Esophagus (tissue), 2 donors: ENCODE data around the gene EEA1. TPM values are rescaled to one million over a fixed set of nuclear protein-coding genes. Genes with fewer than 3 reads are reported as not detected.

Experiments
- H3K27ac ChIP-seq, 2 donors: one replicate each; pipeline ENCODE4 v1.5.1; 2013; ENCODE audit warnings: low read depth in 2 of 2, mild to moderate bottlenecking in 2 of 2, inconsistent platforms in 1 of 2, low read length in 1 of 2, moderate library complexity in 1 of 2
- H3K27me3 ChIP-seq, 2 donors: one replicate each; pipeline ENCODE4 v1.6.1; 2013; ENCODE audit warnings: low read length in 2 of 2, control low read depth in 1 of 2, mild to moderate bottlenecking in 1 of 2; ENCODE audit not compliant: insufficient read depth in 2 of 2, control insufficient read depth in 1 of 2
- H3K36me3 ChIP-seq, 2 donors: one replicate each; pipeline ENCODE4 v1.6.1; 2013; ENCODE audit warnings: low read length in 1 of 2; ENCODE audit not compliant: control insufficient read depth in 2 of 2, insufficient read depth in 2 of 2
- H3K4me1 ChIP-seq, 2 donors: one replicate each; pipeline ENCODE4 v1.6.1; 2013; ENCODE audit warnings: low read length in 1 of 2; ENCODE audit not compliant: control insufficient read depth in 2 of 2, insufficient read depth in 2 of 2
- H3K4me3 ChIP-seq, 2 donors: one replicate each; pipeline ENCODE4 v1.5.1; 2013; ENCODE audit warnings: low read length in 2 of 2, mild to moderate bottlenecking in 2 of 2, low read depth in 1 of 2, moderate library complexity in 1 of 2
- H3K9me3 ChIP-seq, 2 donors: one replicate each; pipeline ENCODE4 v1.6.1; 2013; ENCODE audit warnings: mild to moderate bottlenecking in 2 of 2, low read depth in 1 of 2, low read length in 1 of 2, moderate library complexity in 1 of 2; ENCODE audit not compliant: control insufficient read depth in 2 of 2, insufficient read depth in 1 of 2
- WGBS, 2 donors: extraction: QIAGEN DNeasy Blood & Tissue Kit; methylation state at CpG; one replicate each; pipeline ENCODE4 v1.1.7; 2013; 5-methylcytosine and 5-hydroxymethylcytosine counted together
- polyA plus RNA-seq, 2 donors: library from polyadenylated mRNA; stranded (reverse); fragments of 200-250 nt; gene quantifications; one replicate each; pipeline ENCODE4 v1.2.3, GENCODE V29; 2013
- donor health status: healthy with polysubstance abuse.
- donor health status: Bipolar disorder and iron deficiency.

Gene EEA1
- polyA plus RNA-seq, 2 donors: 5.6 to 6.3 TPM

DNA sequence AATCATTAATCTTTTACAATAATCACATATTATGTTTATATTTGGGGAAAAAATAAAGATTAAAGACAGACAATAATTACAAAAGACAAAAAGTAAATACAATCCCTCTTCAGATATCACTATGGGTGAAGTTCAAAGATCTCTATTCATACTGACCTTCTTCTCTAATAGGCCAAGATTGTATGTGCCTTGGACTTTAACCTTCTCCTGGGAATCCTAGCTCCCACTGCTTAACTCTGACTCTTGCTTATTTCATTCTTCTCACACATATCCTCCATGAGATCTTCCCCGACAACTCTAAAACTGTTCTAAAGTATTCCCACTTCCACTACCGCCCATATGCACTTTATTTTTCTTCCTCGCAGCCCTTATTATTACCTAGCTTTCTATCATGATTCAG, 83.8 kb downstream of the EEA1 start:
- WGBS, 2 donors: 88 to 93% methylated on average over 3 of the region's 3 CpGs
- Histone ChIP-seq H3K4me3 (no peak overlapping the region), H3K9me3 (no peaks in the 10 kb centered on the region), H3K27me3 (no peaks in the 10 kb centered on the region), H3K36me3 (no peaks in the 10 kb centered on the region), H3K4me1 (no peaks in the 10 kb centered on the region), H3K27ac (no peak overlapping the region)

DNA sequence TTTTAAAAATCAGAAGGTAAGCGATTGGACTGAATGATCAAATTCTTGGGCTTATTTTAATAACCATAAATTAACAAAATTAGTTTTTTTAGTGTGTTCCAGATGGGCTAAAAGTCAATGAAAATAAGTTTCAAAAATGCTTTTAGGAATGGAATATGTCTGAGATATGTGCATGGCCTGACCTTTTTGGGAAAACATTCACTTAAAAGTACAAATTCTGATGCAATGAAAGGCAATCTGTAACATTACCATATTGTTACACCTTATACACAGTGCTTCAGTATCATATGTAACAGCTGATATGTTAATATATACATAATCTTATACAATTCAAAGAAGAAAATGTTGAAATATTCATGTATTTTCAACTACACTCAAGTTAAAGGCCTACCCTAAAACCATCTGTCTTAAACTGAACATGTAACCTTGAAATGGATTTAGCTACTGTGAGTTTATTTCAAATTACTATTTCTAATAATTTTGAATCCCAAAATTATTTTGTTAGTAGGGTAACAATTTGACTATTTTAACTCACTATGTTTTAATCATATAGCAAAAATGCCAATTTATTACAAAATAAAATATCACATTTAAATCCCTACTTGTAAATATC, 84.8 kb downstream of the EEA1 start:
- no peak overlapping the region for H3K4me3 ChIP-seq
- H3K27ac ChIP-seq: no peak overlapping the region
- H3K36me3 ChIP-seq: no peaks in the 10 kb centered on the region
- H3K4me1 ChIP-seq: no peaks in the 10 kb centered on the region
- no peaks in the 10 kb centered on the region for H3K27me3 ChIP-seq
- H3K9me3 ChIP-seq: no peaks in the 10 kb centered on the region
- 98 to 100% methylated on average over 1 of the region's 1 CpG for WGBS, 2 donors

DNA sequence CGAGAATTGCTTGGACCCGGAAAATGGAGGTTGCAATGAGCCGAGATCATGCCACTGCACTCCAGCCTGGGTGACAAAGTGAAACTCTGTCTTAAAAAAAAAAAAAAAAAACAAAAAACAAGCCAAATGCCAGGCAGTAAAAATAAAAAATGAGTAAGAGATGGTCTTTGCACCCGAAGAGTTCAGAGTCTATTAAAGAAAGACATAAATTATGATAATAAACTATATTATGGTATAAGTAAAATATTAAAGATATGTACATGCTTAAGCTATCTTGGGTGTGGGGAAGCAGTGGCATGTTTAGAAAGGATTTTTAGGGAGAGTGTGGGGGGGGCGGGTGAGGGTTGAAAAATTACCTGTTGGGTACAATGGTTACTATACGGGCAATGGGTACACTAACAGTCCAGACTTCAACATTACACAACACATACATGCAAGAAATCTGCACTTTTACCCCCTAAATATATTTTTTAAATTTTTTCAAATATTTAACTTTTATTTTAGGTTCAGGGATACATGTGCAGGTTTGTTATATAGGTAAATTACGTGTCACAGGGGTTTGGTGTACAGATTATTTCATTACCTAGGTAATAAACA, 99.3 kb downstream of the EEA1 start:
- Histone ChIP-seq H3K9me3 (no peaks in the 10 kb centered on the region), H3K27me3 (no peaks in the 10 kb centered on the region), H3K4me3 (no peak overlapping the region), H3K4me1 (no peaks in the 10 kb centered on the region), H3K36me3 (peaks cover 0 to 2% of the 10 kb centered on the region in 2 donors), H3K27ac (no peak overlapping the region)
- 81 to 95% methylated on average over 7 of the region's 7 CpGs for WGBS, 2 donors

DNA sequence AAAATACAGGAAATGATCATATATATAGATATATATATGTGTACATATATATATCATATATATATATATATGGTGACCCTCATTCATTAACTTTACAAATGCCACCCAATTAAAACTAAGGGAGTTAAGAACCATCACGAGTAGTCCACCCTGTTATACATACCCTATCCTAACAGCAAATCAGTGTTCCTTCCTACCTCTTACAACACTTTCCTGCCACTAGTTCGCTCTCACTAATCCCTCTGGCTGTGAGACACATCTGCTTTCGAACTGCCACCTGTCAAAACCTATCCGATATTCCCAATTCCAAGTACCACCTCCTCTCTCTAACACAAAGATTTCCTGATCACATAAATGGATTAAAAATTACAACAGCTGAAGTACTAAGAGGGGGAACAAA, 100.5 kb downstream of the EEA1 start:
- Histone ChIP-seq H3K27ac (no peak overlapping the region), H3K27me3 (no peaks in the 10 kb centered on the region), H3K36me3 (peaks cover 0 to 2% of the 10 kb centered on the region in 2 donors), H3K4me3 (no peak overlapping the region), H3K4me1 (no peaks in the 10 kb centered on the region), H3K9me3 (no peaks in the 10 kb centered on the region)
- WGBS, 2 donors: 91 to 93% methylated on average over 4 of the region's 4 CpGs

DNA sequence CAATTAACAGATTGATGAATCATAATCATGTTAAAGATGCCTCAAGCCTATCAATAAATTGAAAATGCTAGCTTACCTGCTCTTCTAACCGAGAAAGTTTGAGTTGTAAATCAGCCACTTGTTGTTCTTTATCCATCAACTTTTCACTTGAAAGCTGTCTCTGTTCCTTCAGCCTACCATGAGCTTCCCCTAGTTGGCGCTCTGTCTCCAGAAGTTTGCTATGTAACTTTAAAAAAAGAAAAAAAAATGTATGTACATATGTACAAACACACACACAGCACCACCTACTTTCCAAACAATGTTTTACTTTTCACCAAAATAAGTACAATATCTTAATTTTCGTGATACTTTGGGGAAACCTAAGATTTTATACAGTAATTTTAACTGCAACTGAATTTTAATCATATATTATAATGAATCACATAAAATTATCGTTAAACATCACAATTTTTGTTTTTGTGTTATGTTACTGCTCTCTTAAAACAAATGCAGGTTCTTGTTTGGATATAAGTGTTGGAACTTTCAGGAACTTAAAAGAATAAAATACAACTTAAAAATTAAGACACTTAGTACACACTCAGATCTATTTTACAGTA, 101.2 kb downstream of the EEA1 start:
- Histone ChIP-seq H3K4me3 (no peak overlapping the region), H3K27me3 (no peaks in the 10 kb centered on the region), H3K9me3 (no peaks in the 10 kb centered on the region), H3K36me3 (peaks cover 0 to 2% of the 10 kb centered on the region in 2 donors), H3K27ac (no peak overlapping the region), H3K4me1 (no peaks in the 10 kb centered on the region)
- WGBS, 2 donors: 76 to 84% methylated on average over 4 of the region's 4 CpGs

DNA sequence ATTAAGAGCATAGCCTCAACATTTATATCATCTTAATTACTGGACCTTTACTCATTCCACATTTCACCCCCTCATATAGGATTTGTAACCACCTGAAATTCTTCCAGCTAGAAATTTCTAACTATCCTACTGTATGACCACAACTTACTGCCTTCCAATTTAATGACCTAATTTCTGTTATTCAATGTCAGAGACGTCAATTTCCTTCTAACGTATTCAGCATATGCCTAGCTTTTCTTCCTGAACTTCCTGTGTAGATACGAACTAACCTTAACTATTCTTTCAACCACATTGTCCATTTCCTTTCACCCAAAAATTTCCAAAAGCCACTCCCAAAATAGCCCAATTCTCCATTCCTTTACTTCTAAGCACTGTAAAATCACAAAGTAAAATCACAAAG, 108.0 kb downstream of the EEA1 start:
- peaks cover 3 to 4% of the 10 kb centered on the region in 2 donors for H3K36me3 ChIP-seq
- H3K4me3 ChIP-seq: no peak overlapping the region
- H3K9me3 ChIP-seq: no peaks in the 10 kb centered on the region
- H3K27me3 ChIP-seq: no peaks in the 10 kb centered on the region
- whole genome bisulfite sequencing, 2 donors: 85% methylated on average over 3 of the region's 3 CpGs
- no peaks in the 10 kb centered on the region for H3K4me1 ChIP-seq
- H3K27ac ChIP-seq: no peak overlapping the region

DNA sequence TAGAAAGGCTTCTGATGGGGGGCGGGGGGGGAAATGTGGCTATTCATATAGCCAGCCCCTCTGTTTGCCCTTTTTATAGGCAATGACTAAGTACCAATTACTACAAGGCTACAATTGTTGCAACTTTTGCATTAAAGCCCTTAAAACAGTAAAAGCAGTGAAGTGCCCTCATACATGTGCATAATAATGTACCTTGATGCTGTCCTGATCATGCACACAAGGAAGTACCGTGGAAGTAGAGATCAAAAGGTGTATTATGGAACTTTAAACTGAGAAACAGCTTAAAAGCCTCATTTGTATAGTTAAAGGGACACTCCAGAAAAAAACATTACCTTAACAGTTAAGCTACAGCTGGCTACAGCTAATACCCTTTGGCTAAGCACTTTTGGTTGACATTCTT, 114.5 kb downstream of the EEA1 start:
- Histone ChIP-seq H3K4me1 (no peaks in the 10 kb centered on the region), H3K4me3 (no peak overlapping the region), H3K27me3 (no peaks in the 10 kb centered on the region), H3K27ac (no peak overlapping the region), H3K9me3 (no peaks in the 10 kb centered on the region), H3K36me3 (peaks cover 0 to 5% of the 10 kb centered on the region in 2 donors)
- 92% methylated on average over 2 of the region's 2 CpGs for WGBS, 2 donors

DNA sequence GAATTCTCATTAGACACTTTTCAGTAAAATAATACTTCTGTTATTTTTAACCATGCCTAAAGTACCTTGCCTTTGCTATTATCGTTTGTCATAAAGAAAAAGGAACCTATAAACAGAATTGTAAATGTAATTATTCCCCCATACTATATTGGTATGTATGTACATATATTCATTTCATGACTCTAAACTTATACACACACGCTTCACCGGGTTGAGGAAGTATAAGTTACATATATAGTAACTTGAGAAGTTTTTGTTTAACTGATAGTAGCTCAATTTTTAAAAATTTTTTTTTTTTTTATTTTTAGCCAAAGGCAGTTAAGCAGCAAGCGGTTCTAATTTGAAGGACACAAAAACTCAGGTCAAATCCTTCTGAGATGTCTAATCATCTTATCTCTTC, 118.7 kb downstream of the EEA1 start:
- no peaks in the 10 kb centered on the region for H3K4me1 ChIP-seq
- H3K4me3 ChIP-seq: no peak overlapping the region
- no peaks in the 10 kb centered on the region for H3K27me3 ChIP-seq
- 94 to 97% methylated on average over 4 of the region's 4 CpGs for WGBS, 2 donors
- peaks cover 0 to under 1% of the 10 kb centered on the region in 2 donors for H3K36me3 ChIP-seq
- H3K9me3 ChIP-seq: no peaks in the 10 kb centered on the region
- H3K27ac ChIP-seq: no peak overlapping the region

DNA sequence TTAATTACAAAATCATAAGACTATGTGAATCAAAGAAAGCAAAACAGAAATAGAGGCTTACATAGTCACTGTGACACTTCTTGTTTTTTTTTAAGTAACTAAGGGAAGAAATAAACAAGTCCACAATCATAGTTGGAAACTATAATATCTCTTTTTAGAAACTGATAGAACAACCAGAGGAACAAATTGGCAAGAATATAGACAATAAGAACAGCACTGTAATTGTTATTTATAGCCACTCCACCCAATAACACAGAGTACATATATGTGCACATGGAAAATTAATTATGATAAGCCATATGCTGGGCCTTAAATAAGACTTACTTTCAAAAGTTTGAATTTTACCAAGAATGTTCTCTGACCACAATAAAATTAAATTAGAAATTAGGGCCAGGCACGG, 125.2 kb downstream of the EEA1 start:
- Histone ChIP-seq H3K4me1 (no peaks in the 10 kb centered on the region), H3K9me3 (no peaks in the 10 kb centered on the region), H3K27ac (no peak overlapping the region), H3K4me3 (no peak overlapping the region), H3K36me3 (peaks cover 0 to 2% of the 10 kb centered on the region in 2 donors), H3K27me3 (no peaks in the 10 kb centered on the region)
- 90 to 98% methylated on average over 1 of the region's 1 CpG for WGBS, 2 donors

DNA sequence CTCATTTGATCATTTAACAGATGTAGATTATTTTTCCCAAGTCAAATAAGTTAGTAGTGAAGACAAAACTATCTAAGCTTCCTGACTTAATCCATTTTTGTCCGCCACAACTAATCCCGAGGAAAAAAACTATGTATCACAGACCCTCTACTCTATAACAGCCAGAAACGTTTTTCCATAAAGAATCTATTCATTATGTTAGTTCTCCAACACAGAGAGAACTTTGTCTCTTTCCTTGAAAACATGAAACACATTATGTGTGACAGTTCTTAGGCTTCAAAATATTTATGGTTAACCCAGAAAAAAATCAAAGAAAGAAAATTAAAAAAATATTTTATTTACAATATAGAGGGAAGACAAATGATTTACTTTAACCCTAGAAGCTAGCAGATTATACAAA, 126.2 kb downstream of the EEA1 start:
- Histone ChIP-seq H3K27ac (no peak overlapping the region), H3K36me3 (peaks cover 0 to 2% of the 10 kb centered on the region in 2 donors), H3K4me1 (no peaks in the 10 kb centered on the region), H3K9me3 (no peaks in the 10 kb centered on the region), H3K4me3 (no peak overlapping the region), H3K27me3 (no peaks in the 10 kb centered on the region)
- WGBS, 2 donors: 73 to 76% methylated on average over 3 of the region's 3 CpGs
